ENCODE results near the gene BIN1.

The BIN1 gene

GRCh38 chr2:127097841-127098651 lies 8.9 kb downstream of the BIN1 start:
- Histone ChIP-seq H4K20me1 (ENCODE audit: insufficient read depth, low read length) (no peaks in the 10 kb centered on the region), H3K27ac (ENCODE audit: low read length) (no peak overlapping the region), H3K79me2 (ENCODE audit: low read length) (no peaks in the 10 kb centered on the region), H3K9ac (ENCODE audit: low read length) (no peak overlapping the region), H3F3A (ENCODE audit: insufficient read depth, low read length) (no peaks in the 10 kb centered on the region), H3K36me3 (replicated peaks; ENCODE audit: insufficient read depth, low read length) (no peaks in the 10 kb centered on the region), H3K4me1 (ENCODE audit: low read length) (no peaks in the 10 kb centered on the region), H3K27me3 (replicated peaks; ENCODE audit: insufficient read depth, low read length) (no peaks in the 10 kb centered on the region), H3K4me3 (ENCODE audit: low read length) (no peak overlapping the region), H3K4me2 (ENCODE audit: low read depth, low read length) (no peak overlapping the region), H3K9me3 (replicated peaks; ENCODE audit: insufficient read depth, low read length) (no peaks in the 10 kb centered on the region), H2AFZ (ENCODE audit: low read length) (no peak overlapping the region), H3K9me2 (replicated peaks; ENCODE audit: insufficient read depth, low read length) (no peaks in the 10 kb centered on the region)
- TF ChIP-seq CTCF (IDR thresholded peaks at IDR 0.05; ENCODE audit: low read length), result no peak
- DNase-seq, result no peak

- no peaks in the 10 kb centered on the region for H3K9me2 ChIP-seq (replicated peaks; ENCODE audit: insufficient read depth, low read length)
- H3K4me2 ChIP-seq (ENCODE audit: low read depth, low read length), result no peak overlapping the region
- no peaks in the 10 kb centered on the region for H3F3A ChIP-seq (ENCODE audit: insufficient read depth, low read length)
- no peak overlapping the region for H2AFZ ChIP-seq (ENCODE audit: low read length)
- DNase-seq, result no peak
- H3K9me3 ChIP-seq (replicated peaks; ENCODE audit: insufficient read depth, low read length), result no peaks in the 10 kb centered on the region
- H3K79me2 ChIP-seq (ENCODE audit: low read length), result no peaks in the 10 kb centered on the region
- H3K4me1 ChIP-seq (ENCODE audit: low read length), result no peaks in the 10 kb centered on the region
- no peaks in the 10 kb centered on the region for H4K20me1 ChIP-seq (ENCODE audit: insufficient read depth, low read length)
- H3K27ac ChIP-seq (ENCODE audit: low read length), result no peak overlapping the region
- no peak overlapping the region for H3K4me3 ChIP-seq (ENCODE audit: low read length)
- no peak overlapping the region for H3K9ac ChIP-seq (ENCODE audit: low read length)
- TF ChIP-seq EZH2phosphoT487 (IDR thresholded peaks at IDR 0.05; ENCODE audit: low read length) (no peak), CTCF (IDR thresholded peaks at IDR 0.05; ENCODE audit: low read length) (no peak), EZH2 (optimal IDR thresholded peaks at IDR 0.05; ENCODE audit: low read depth, low read length) (no peak)
- H3K27me3 ChIP-seq (replicated peaks; ENCODE audit: insufficient read depth, low read length), result no peaks in the 10 kb centered on the region
- H3K36me3 ChIP-seq (replicated peaks; ENCODE audit: insufficient read depth, low read length), result no peaks in the 10 kb centered on the region
Measured at GRCh38 chr2:127097471-127097765, 9.5 kb downstream of the BIN1 start.

GRCh38 chr2:127096718-127097470 lies 10.1 kb downstream of the BIN1 start:
- H3K9me2 ChIP-seq (replicated peaks; ENCODE audit: insufficient read depth, low read length), result no peaks in the 10 kb centered on the region
- no peaks in the 10 kb centered on the region for H3F3A ChIP-seq (ENCODE audit: insufficient read depth, low read length)
- H3K9ac ChIP-seq (ENCODE audit: low read length), result no peak overlapping the region
- H3K79me2 ChIP-seq (ENCODE audit: low read length), result no peaks in the 10 kb centered on the region
- H3K4me2 ChIP-seq (ENCODE audit: low read depth, low read length), result no peak overlapping the region
- H3K4me3 ChIP-seq (ENCODE audit: low read length), result no peak overlapping the region
- H3K27ac ChIP-seq (ENCODE audit: low read length), result no peak overlapping the region
- no peaks in the 10 kb centered on the region for H3K9me3 ChIP-seq (replicated peaks; ENCODE audit: insufficient read depth, low read length)
- no peaks in the 10 kb centered on the region for H4K20me1 ChIP-seq (ENCODE audit: insufficient read depth, low read length)
- no peak overlapping the region for H2AFZ ChIP-seq (ENCODE audit: low read length)
- no peaks in the 10 kb centered on the region for H3K27me3 ChIP-seq (replicated peaks; ENCODE audit: insufficient read depth, low read length)
- no peak for TF ChIP-seq CTCF (IDR thresholded peaks at IDR 0.05; ENCODE audit: low read length)
- no peaks in the 10 kb centered on the region for H3K4me1 ChIP-seq (ENCODE audit: low read length)
- DNase-seq, result no peak
- H3K36me3 ChIP-seq (replicated peaks; ENCODE audit: insufficient read depth, low read length), result no peaks in the 10 kb centered on the region
